Measurements from ENCODE around the gene SLFN11.

GRCh38 chr17:35359398-35359797 is 14.0 kb downstream of the SLFN11 start:
- TF ChIP-seq CTCF (IDR thresholded peaks at IDR 0.05) (no peak), POLR2A (IDR thresholded peaks at IDR 0.05) (no peak)
